ENCODE results near the gene GCHFR.
A peak's percentile ranks its signal among the peaks of the same experiment; 100 is the strongest.

Gene GCHFR
- total RNA-seq, result 20.0 to 26.2 reads per million in 2 donors

- peak; percentile 64 for DNase-seq
Measured at GRCh38 chr15:40763801-40764628, at the start of gene GCHFR. GCHFR (plus strand) TSS chr15:40764068; CDS start chr15:40764181, 113 bp downstream.

GRCh38 chr15:40714144-40714543 lies 49.7 kb upstream of the GCHFR start:
- no peak for DNase-seq

GRCh38 chr15:40716165-40716564 lies 47.7 kb upstream of the GCHFR start:
- no peak for DNase-seq

DNA sequence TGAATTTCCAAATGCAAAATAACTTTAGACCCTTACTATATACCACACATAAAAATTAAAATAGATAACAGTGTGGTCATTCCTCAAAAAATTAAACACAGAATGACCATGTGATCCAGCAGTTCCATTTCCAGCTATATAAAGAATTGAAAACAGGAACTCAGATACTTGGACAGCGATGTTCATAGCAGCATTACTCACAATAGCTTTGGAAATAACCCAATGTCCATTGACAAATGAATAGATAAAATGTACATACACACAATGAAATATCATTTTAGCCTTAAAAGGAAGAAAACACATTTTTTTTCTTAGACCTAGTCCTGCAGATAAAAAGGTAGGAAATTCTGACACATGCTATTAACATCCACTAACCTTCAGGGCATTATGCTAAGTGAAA lies 42.2 kb upstream of the GCHFR start:
- DNase-seq, result no peak

DNA sequence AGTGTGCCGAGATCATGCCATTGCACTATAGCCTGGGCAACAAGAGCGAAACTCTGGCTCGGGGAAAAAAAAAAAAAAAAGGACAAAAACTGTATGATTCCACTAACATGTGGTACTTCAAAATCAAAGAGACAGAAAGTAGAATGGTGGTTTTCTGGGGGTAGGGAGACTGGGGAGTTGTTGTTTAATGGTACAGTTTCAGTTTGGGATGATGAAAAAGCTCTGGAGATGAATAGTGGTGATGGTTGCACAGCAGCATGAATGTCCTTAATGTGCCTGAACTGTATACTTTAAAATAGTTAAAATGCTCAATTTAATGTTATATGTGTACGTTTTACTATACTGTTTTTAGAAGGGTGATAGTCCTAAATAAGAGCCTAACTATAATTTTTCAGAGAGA lies 41.5 kb upstream of the GCHFR start:
- no peak for DNase-seq

- no peak for DNase-seq
Measured at GRCh38 chr15:40722934-40723333, 40.9 kb upstream of the GCHFR start.

GRCh38 chr15:40723919-40724318 lies 39.9 kb upstream of the GCHFR start:
- DNase-seq, result no peak

DNA sequence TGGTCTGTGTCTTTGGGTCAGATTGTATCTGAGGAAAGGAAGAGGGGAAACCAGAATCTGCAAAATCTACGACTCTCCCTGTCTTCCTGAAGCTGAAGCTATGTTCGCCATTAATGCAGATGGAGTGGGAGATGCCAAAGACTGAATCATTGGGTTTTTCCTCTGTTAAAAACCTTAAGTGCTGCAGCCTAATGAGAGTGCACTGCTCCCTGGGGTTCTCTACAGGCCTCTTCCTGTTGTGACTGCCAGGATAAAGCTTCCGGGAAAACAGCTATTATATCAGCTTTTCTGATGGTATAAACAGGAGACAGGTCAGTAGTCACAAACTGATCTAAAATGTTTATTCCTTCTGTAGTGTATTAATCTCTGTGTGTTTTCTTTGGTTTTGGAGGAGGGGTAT lies 32.8 kb upstream of the GCHFR start:
- DNase-seq, result no peak

DNA sequence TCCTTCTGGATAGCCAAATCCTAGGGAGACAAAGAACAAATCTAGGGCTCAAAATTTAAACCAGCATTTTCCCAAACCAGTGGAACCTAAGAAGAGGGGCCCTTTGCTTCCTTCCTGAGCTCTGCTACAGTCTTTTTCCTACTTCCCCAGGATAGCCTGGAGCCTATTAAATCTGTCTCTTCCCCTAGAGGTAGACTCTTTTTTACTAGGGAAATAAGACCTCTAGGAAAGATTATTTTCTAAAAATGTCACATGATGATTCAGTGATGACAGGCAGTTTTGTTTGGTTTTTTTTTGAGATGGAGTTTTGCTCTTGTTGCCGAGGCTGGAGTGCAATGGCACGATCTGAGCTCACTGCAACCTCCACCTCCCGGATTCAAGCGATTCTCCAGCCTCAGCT lies 27.3 kb upstream of the GCHFR start:
- no peak for DNase-seq

GRCh38 chr15:40737048-40737447 lies 26.8 kb upstream of the GCHFR start:
- DNase-seq, result no peak

DNA sequence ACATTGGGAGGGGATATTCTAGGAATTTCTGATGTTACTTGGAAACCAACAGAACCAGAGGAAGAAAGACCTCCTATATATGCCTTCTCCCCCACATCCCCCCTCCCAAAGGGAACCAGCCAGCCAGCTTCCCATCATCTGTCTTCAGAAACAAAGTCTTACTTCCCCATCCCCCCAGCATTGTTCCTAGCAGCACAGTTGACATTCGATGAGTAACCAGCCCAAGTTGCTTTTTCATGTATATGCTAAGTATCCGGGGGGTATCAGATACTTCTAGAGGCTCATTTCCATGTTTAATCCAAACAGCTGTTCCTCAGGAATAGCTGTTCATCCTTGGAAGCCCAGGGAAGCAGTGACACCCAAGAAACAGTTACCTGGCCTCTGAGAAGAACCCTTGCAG lies 24.8 kb upstream of the GCHFR start:
- DNase-seq, result no peak

DNA sequence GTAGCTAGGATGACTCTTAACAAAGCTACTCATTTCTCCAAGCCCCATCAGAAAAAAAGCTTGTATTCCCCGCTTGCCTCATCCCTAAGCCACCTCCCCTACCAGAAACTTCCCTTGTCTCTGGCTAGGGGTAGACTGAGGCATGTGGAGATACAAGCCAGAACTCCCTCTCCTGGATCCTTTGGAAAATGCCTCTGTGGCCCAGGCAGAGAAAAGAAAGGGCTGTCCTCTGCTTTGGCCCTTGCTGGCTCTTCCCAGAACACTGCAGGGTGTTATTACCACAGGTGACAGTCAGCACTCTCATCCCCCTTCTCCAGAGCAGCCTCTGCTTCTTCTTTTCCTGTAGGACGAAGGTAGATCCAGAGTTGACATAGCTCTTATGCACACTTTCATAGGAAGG lies 24.0 kb upstream of the GCHFR start:
- no peak for DNase-seq

DNA sequence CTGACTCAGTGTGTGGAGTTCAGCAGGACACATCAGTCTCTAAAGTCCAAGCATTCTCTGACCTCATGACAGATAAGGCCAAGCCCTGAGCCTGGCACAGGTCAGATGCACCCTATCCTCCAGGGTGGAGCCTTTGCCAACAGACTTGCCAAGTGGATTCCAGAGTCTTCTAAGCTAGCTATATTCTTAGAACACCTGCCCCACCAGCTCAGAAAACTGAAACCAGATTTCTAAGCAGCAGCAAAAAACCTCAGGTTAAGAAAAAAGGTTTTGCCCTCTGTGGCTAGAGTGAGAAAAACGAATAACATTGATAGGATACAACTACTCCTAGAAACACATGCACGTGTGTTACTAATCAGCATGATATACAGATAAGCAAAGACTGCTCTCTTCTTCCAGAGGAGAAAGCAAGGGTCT lies 20.4 kb upstream of the GCHFR start:
- DNase-seq, result no peak

- DNase-seq, result peak; percentile 44
Measured at GRCh38 chr15:40743921-40744814, 19.7 kb upstream of the GCHFR start.

DNA sequence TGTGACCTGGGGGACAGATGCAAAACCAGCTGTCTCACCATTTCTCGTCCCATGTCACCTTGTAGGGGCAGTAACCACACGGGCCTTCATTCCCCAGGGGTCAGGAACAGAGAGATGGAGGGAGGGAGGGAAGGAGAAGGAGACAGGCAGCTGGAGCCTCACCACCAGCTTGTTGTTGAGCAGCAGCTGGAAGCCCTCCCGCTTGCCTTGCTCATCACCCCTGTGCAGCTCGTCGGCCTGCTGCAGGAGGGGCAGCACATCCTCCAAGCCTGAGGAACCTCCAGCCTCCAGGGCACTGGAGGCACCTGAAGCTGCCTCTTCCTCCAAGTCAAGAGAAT lies 19.1 kb upstream of the GCHFR start:
- DNase-seq, result no peak

- no peak for DNase-seq
Measured at GRCh38 chr15:40746916-40747418, 16.9 kb upstream of the GCHFR start.

- DNase-seq, result no peak
Measured at GRCh38 chr15:40747685-40748631, 15.9 kb upstream of the GCHFR start.

- no peak for DNase-seq
Measured at GRCh38 chr15:40749151-40749630, 14.7 kb upstream of the GCHFR start.

- DNase-seq, result no peak
Measured at GRCh38 chr15:40750885-40751284, 13.0 kb upstream of the GCHFR start.

- DNase-seq, result no peak
Measured at GRCh38 chr15:40751745-40752144, 12.1 kb upstream of the GCHFR start.

DNA sequence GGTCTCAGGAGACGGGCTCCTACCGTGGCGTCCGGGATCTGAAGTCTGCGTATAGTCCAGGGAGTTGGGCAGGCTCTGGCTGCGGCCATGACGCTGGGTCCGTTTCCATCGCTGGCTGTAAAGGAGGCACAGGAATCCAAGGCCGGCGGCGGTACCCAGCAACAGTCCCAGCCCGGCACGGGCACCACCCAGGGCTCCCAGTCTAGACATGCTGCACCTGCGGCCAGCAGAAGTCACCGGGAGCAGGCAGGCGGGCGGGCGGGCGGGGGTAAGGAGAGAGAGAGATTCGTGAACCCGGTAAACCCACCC lies 9.3 kb upstream of the GCHFR start:
- DNase-seq, result peak; percentile 22

Measured in activated gamma-delta T cell (primary cell).